Keratinocyte (primary cell): ENCODE measurements around the gene GATA2. TPM values are rescaled to one million over a fixed set of nuclear protein-coding genes. Genes with fewer than 3 reads are reported as not detected.

Experiments
- DNase-seq: peaks from one replicate; pipeline ENCODE4 v3.0.0-alpha.2; 2011; ENCODE audit warnings: low read depth, missing footprints, low spot score
- FAIRE-seq: peaks from 2 replicates; lab custom pipeline; 2011; peaks lifted over from hg19 to GRCh38; lab: Jason Lieb, UNC
- H2AFZ ChIP-seq: 2 replicates; pipeline ENCODE4 v1.6.0; 2012; ENCODE audit warnings: low read length, control low read depth, inconsistent platforms; ENCODE audit not compliant: control insufficient read depth
- H3K27ac ChIP-seq: 2 replicates; pipeline ENCODE4 v1.5.1; 2011; ENCODE audit warnings: low read length; ENCODE audit not compliant: control insufficient read depth, insufficient read depth
- H3K27me3 ChIP-seq: 3 replicates; pipeline ENCODE4 v1.6.0; 2011; ENCODE audit warnings: low read length; ENCODE audit not compliant: control insufficient read depth, insufficient read depth; ENCODE audit errors: extremely low read depth
- H3K36me3 ChIP-seq, 2 experiments: 2 replicates in 1 of 2; 3 replicates in 1 of 2; pipeline ENCODE4 v1.5.1; 2011; ENCODE audit warnings: low read length in 2 of 2, mild to moderate bottlenecking in 1 of 2; ENCODE audit not compliant: control insufficient read depth in 2 of 2, insufficient read depth in 2 of 2; ENCODE audit errors: extremely low read depth in 1 of 2
- H3K4me1 ChIP-seq: 3 replicates; pipeline ENCODE4 v1.5.1; 2011; ENCODE audit warnings: low read length; ENCODE audit not compliant: control insufficient read depth, insufficient read depth; ENCODE audit errors: extremely low read depth
- H3K4me2 ChIP-seq: 3 replicates; pipeline ENCODE4 v1.6.0; 2011; ENCODE audit warnings: low read depth, low read length; ENCODE audit not compliant: control insufficient read depth, insufficient read depth; ENCODE audit errors: extremely low read depth
- H3K4me3 ChIP-seq, 3 experiments: fragments of 200-600 bp in 1 of 3; sonication (generic) in 1 of 3; 2 replicates in 2 of 3; 3 replicates in 1 of 3; pipeline ENCODE4 v1.5.1; 2011 to 2016; ENCODE audit warnings: low read length in 3 of 3, mild to moderate bottlenecking in 3 of 3, control low read depth in 2 of 3, inconsistent platforms in 1 of 3, low read depth in 1 of 3, mixed read lengths in 1 of 3, mixed run types in 1 of 3, moderate library complexity in 1 of 3; ENCODE audit not compliant: control insufficient read depth in 2 of 3, insufficient read depth in 2 of 3; ENCODE audit errors: extremely low read depth in 1 of 3
- H3K79me2 ChIP-seq: 2 replicates; pipeline ENCODE4 v1.6.0; 2012; ENCODE audit warnings: low read length; ENCODE audit not compliant: control insufficient read depth, insufficient read depth
- H3K9ac ChIP-seq: 3 replicates; pipeline ENCODE4 v1.6.0; 2011; ENCODE audit warnings: low read length; ENCODE audit not compliant: control insufficient read depth, insufficient read depth; ENCODE audit errors: extremely low read depth
- H3K9me1 ChIP-seq: 3 replicates; pipeline ENCODE4 v1.6.0; 2011; ENCODE audit warnings: low read length; ENCODE audit not compliant: control insufficient read depth, insufficient read depth; ENCODE audit errors: extremely low read depth
- H3K9me3 ChIP-seq: 2 replicates; pipeline ENCODE4 v1.5.1; 2012; ENCODE audit warnings: low read depth, low read length; ENCODE audit not compliant: control insufficient read depth
- H4K20me1 ChIP-seq: 3 replicates; pipeline ENCODE4 v1.6.0; 2011; ENCODE audit warnings: low read length; ENCODE audit not compliant: control insufficient read depth, insufficient read depth; ENCODE audit errors: extremely low read depth
- CTCF ChIP-seq, 3 experiments: IDR thresholded peaks in 1 of 3; conservative IDR thresholded peaks in 1 of 3; optimal IDR thresholded peaks in 1 of 3; 2 replicates in 2 of 3; 3 replicates in 1 of 3; pipeline versions ENCODE3 to v1.5.1; 2011; ENCODE audit warnings: low read length in 3 of 3, mild to moderate bottlenecking in 3 of 3, moderate library complexity in 2 of 3, control low read depth in 1 of 3, inconsistent platforms in 1 of 3; ENCODE audit not compliant: insufficient read depth in 2 of 3; ENCODE audit errors: extremely low read depth in 1 of 3
- EZH2 ChIP-seq: IDR thresholded peaks from one replicate; pipeline ENCODE4 v1.6.1; 2012; ENCODE audit warnings: inconsistent platforms, mild to moderate bottlenecking, low read length, moderate library complexity
- dilution Hi-C: fragments of 300-500 bp; cut with MboI; formaldehyde crosslinking; loops from one replicate; pipeline ENCODE4 v1.7.0; 2020; ENCODE audit warnings: low sequenced_read_pairs; ENCODE audit not compliant: extremely low pct_ligation_motif_present
- polyA plus RNA-seq, 5 experiments: library from polyadenylated mRNA; depleted of rRNA in 3 of 5; stranded (reverse) in 3 of 5; stranded (forward) in 1 of 5; unstranded in 1 of 5; fragments of >200 nt; gene quantifications; 1 replicate in 1 of 5; 2 replicates in 3 of 5; 3 replicates in 1 of 5; pipeline versions ENCODE4 v1.2.1 to v1.2.3, GENCODE V29; 2011 to 2012; ENCODE audit warnings: missing spikeins in 2 of 5, low read depth in 1 of 5, low replicate concordance in 1 of 5

Gene GATA2
- polyA plus RNA-seq, 1 donor (not counting 4 experiments of a cell fraction or from before 2014, with no cell fraction given): not detected

GRCh38 chr3:128461731-128462130, 31.3 kb downstream of the GATA2 start:
- Histone ChIP-seq H3K9me3 (no peaks in the 10 kb centered on the region), H3K9me1 (no peaks in the 10 kb centered on the region), H3K27me3 (peaks cover 36% of the 10 kb centered on the region), H2AFZ (no peak overlapping the region), H3K4me3 (no peak overlapping the region), H3K4me1 (no peaks in the 10 kb centered on the region), H4K20me1 (no peaks in the 10 kb centered on the region), H3K27ac (no peak overlapping the region), H3K36me3 (no peaks in the 10 kb centered on the region), H3K9ac (no peak overlapping the region), H3K4me2 (no peak overlapping the region), H3K79me2 (no peaks in the 10 kb centered on the region)
- FAIRE-seq (no peak), DNase-seq (no peak)
- dilution Hi-C loops: no loop called here
- no peak for TF ChIP-seq CTCF (optimal IDR thresholded peaks at IDR 0.05 in 1 of 3, IDR thresholded peaks at IDR 0.05 in 1 of 3, conservative IDR thresholded peaks at IDR 0.05 in 1 of 3; ENCODE audit: extremely low read depth in 1 of 3, insufficient read depth in 2 of 3, low read length in 3 of 3)
- TF ChIP-seq EZH2: no peak

GRCh38 chr3:128459461-128459820, 33.6 kb downstream of the GATA2 start:
- no peak for FAIRE-seq
- Histone ChIP-seq H3K36me3 (no peaks in the 10 kb centered on the region), H3K27ac (no peak overlapping the region), H3K4me1 (no peaks in the 10 kb centered on the region), H3K4me2 (no peak overlapping the region), H3K9ac (no peak overlapping the region), H4K20me1 (no peaks in the 10 kb centered on the region), H3K79me2 (no peaks in the 10 kb centered on the region), H3K9me3 (no peaks in the 10 kb centered on the region), H2AFZ (no peak overlapping the region), H3K4me3 (no peak overlapping the region), H3K9me1 (no peaks in the 10 kb centered on the region), H3K27me3 (peaks cover 45% of the 10 kb centered on the region)
- dilution Hi-C loops: no loop called here
- DNase-seq: no peak
- TF ChIP-seq CTCF (optimal IDR thresholded peaks at IDR 0.05 in 1 of 3, IDR thresholded peaks at IDR 0.05 in 1 of 3, conservative IDR thresholded peaks at IDR 0.05 in 1 of 3; ENCODE audit: extremely low read depth in 1 of 3, insufficient read depth in 2 of 3, low read length in 3 of 3) (no peak), EZH2 (no peak)
